K562 (cell line): ENCODE results near the gene GJC2. TPM values are rescaled to one million over a fixed set of nuclear protein-coding genes. Genes with fewer than 3 reads are reported as not detected.

Experiments
- CCNT2 ChIP-seq: IDR thresholded peaks from 2 replicates; pipeline ENCODE4 v1.6.1; 2011; ENCODE audit warnings: borderline replicate concordance, low read depth, mild to moderate bottlenecking, moderate library complexity, mixed read lengths, low read length; ENCODE audit not compliant: insufficient read length; ENCODE audit errors: extremely low read depth
- E2F3 ChIP-seq: fragments of 250-450 bp; sonication (Bioruptor Pico); IDR thresholded peaks from 2 replicates; pipeline ENCODE4 v1.4.0; 2020; ENCODE audit warnings: mild to moderate bottlenecking
- JUND ChIP-seq, 2 experiments: IDR thresholded peaks; 2 replicates in 1 of 2; 3 replicates in 1 of 2; pipeline ENCODE4 v1.6.1; 2011; ENCODE audit warnings: borderline replicate concordance in 2 of 2, low read depth in 2 of 2, low read length in 2 of 2, improper control_type of control experiment in 1 of 2, missing biosample characterization in 1 of 2, missing genetic modification characterization in 1 of 2, missing genetic modification reagents in 1 of 2
- RBBP5 ChIP-seq: fragments of 200-600 bp; sonication (generic); IDR thresholded peaks from 2 replicates; pipeline ENCODE4 v1.6.1; 2012; ENCODE audit warnings: borderline replicate concordance, mild to moderate bottlenecking, low read length, control low read depth, inconsistent platforms; ENCODE audit not compliant: insufficient read depth, poor library complexity, severe bottlenecking
- RBM14 ChIP-seq: fragments of 200-400 bp; formaldehyde crosslinking; IDR thresholded peaks from 2 replicates; pipeline ENCODE4 v1.6.1; 2018; ENCODE audit warnings: low read depth, mild to moderate bottlenecking, low read length, moderate library complexity, borderline replicate concordance; ENCODE audit not compliant: insufficient read depth
- RBM39 ChIP-seq: fragments of 200-400 bp; formaldehyde crosslinking; optimal IDR thresholded peaks from 2 replicates; pipeline ENCODE3; 2018; ENCODE audit warnings: low read depth, low read length
- TAF1 ChIP-seq: IDR thresholded peaks from 2 replicates; pipeline ENCODE4 v1.6.1; 2011; ENCODE audit warnings: mild to moderate bottlenecking, low read length, moderate library complexity; ENCODE audit not compliant: insufficient read depth, control insufficient read depth, severe bottlenecking; ENCODE audit errors: extremely low read depth
- ZNF133 ChIP-seq: fragments of 250-450 bp; sonication (Bioruptor Pico); IDR thresholded peaks from 2 replicates; pipeline ENCODE4 v1.4.0; 2020; ENCODE audit warnings: mild to moderate bottlenecking
- ZNF324 ChIP-seq: fragments of 250-450 bp; sonication (Bioruptor Pico); IDR thresholded peaks from 2 replicates; pipeline ENCODE4 v1.4.0; 2020; ENCODE audit warnings: mild to moderate bottlenecking
- ZNF431 ChIP-seq: sonication (generic); formaldehyde crosslinking; IDR thresholded peaks from 2 replicates; pipeline ENCODE4 v1.8.0; 2022; ENCODE audit warnings: mild to moderate bottlenecking, missing genetic modification reagents
- ZNF436 ChIP-seq: fragments of 250-450, 450-650 bp; sonication (Bioruptor Pico); formaldehyde crosslinking; IDR thresholded peaks from 2 replicates; pipeline ENCODE4 v1.7.0; 2020; ENCODE audit warnings: mild to moderate bottlenecking
- ZNF830 ChIP-seq: fragments of 250-450 bp; sonication (Bioruptor Pico); IDR thresholded peaks from 2 replicates; pipeline ENCODE4 v1.5.0; 2021; ENCODE audit warnings: mild to moderate bottlenecking
- polyA plus RNA-seq, 8 experiments: library from polyadenylated mRNA; depleted of rRNA in 4 of 8; stranded (reverse) in 5 of 8; unstranded in 3 of 8; fragments of >200 nt; fragmentation: Nextera tagmentation in 2 of 8; fragmentation: Illumina TruSeq in 1 of 8; extraction: Ambion mirVana in 2 of 8; extraction: Trizol in 1 of 8; gene quantifications; 2 replicates each; pipeline versions ENCODE4 v1.2.1 to v1.2.3, GENCODE V29; 2011 to 2014; ENCODE audit warnings: inconsistent platforms in 1 of 8, missing spikeins in 1 of 8
- total RNA-seq, 7 experiments: library from RNA; depleted of rRNA in 6 of 7; stranded (reverse); fragments of >200 nt in 6 of 7; fragmentation: Illumina TruSeq in 2 of 7; extraction: Trizol in 2 of 7; gene quantifications; 2 replicates each; pipeline versions ENCODE4 v1.2.1 to v1.2.3, GENCODE V29; 2011 to 2021; ENCODE audit warnings: low replicate concordance in 1 of 7
- TF ChIP-seq, protein P1 (sequence below): fragments of 250-450 bp; sonication (Bioruptor Pico); IDR thresholded peaks from 2 replicates; pipeline ENCODE4 v1.9.0; 2021; ENCODE audit warnings: mild to moderate bottlenecking, inconsistent platforms
- TF ChIP-seq, protein P2 (sequence below): sonication (generic); formaldehyde crosslinking; IDR thresholded peaks from 2 replicates; pipeline ENCODE4 v1.5.0; 2020; ENCODE audit warnings: missing genetic modification reagents
- TF ChIP-seq, protein P3 (sequence below): fragments of 150-350 bp; conservative IDR thresholded peaks from 2 replicates; pipeline ENCODE4 v1.6.1; 2014; ENCODE audit warnings: low read length
- TF ChIP-seq, protein P4 (sequence below): fragments of 450-650 bp; IDR thresholded peaks from 2 replicates; pipeline ENCODE4 v1.7.0; 2016; ENCODE audit warnings: borderline replicate concordance

Gene GJC2
- total and polyA plus RNA-seq, 9 of the 15 experiments (the other 6 are each of a cell fraction or from before 2014, with no cell fraction given): 0.03 to 0.62 (median 0.11) TPM; not detected in 2

DNA sequence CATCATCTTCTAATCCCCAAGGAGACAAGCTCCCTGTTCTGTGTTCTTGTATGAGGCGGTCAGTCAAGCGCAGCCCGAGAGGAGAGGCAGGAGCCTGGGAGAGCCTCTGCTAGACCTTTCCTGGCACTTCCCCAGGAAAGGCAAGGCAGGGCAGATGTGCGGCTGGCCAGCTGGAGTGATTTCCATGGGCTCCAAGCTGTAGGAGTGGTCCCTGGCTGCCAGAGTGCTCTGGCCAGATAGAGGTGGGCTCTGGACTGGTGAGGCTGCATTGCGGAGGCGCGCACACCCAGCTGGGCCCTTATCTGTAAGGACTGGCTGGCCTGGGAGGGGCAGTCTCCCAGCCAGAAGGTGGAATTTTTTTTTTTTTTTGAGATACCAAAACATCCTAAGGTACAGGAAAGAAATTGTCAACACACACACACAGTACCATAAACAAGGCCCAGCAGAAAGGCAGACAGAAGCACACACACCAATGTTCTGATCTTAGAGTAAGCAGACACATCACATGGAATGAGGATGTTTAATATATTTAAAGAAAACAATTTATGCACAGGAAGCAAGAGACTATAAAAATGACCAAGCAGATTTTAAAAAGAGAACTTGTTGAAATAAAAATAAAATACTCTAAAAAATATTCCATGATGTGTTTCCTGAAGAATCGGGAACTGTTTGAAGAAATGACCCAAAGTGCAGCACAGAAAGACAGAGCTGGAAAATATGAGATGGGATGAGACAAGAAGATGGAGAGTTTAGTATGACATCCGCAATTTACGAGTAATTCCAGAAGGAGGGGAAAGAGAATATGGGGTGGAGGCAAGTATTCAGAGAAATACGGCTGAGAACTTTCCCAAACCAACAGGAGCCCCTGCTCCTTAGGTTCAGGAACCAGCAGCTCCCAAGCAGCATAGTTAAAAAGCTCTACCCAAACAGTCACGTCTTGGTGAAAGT lies 29.3 kb downstream of the GJC2 start (continued):
- no peak for TF ChIP-seq RBM14
- no peak for TF ChIP-seq ZNF436 (CRISPR knock-in tag)
- TF ChIP-seq RBBP5: no peak
- peak; percentile 40; the same call in 1 of the 2 replicates for TF ChIP-seq JUND (IDR thresholded peaks at IDR 0.05; ENCODE audit: borderline replicate concordance, low read depth, low read length)
- TF ChIP-seq JUND (tag; IDR thresholded peaks at IDR 0.05; ENCODE audit: borderline replicate concordance, low read depth, low read length): peak; percentile 24; the same call in 1 of the 3 replicates
- no peak for TF ChIP-seq ZNF324
- TF ChIP-seq ZNF133 (CRISPR knock-in tag): no peak
- peak; percentile 39 for TF ChIP-seq TAF1
- TF ChIP-seq ZNF830 (CRISPR knock-in tag): no peak
- no peak for TF ChIP-seq ZNF431 (CRISPR knock-in tag)
- TF ChIP-seq E2F3: no peak
- TF ChIP-seq CCNT2: no peak
- TF ChIP-seq, protein P1, sequence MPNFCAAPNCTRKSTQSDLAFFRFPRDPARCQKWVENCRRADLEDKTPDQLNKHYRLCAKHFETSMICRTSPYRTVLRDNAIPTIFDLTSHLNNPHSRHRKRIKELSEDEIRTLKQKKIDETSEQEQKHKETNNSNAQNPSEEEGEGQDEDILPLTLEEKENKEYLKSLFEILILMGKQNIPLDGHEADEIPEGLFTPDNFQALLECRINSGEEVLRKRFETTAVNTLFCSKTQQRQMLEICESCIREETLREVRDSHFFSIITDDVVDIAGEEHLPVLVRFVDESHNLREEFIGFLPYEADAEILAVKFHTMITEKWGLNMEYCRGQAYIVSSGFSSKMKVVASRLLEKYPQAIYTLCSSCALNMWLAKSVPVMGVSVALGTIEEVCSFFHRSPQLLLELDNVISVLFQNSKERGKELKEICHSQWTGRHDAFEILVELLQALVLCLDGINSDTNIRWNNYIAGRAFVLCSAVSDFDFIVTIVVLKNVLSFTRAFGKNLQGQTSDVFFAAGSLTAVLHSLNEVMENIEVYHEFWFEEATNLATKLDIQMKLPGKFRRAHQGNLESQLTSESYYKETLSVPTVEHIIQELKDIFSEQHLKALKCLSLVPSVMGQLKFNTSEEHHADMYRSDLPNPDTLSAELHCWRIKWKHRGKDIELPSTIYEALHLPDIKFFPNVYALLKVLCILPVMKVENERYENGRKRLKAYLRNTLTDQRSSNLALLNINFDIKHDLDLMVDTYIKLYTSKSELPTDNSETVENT: no peak
- TF ChIP-seq, protein P2, sequence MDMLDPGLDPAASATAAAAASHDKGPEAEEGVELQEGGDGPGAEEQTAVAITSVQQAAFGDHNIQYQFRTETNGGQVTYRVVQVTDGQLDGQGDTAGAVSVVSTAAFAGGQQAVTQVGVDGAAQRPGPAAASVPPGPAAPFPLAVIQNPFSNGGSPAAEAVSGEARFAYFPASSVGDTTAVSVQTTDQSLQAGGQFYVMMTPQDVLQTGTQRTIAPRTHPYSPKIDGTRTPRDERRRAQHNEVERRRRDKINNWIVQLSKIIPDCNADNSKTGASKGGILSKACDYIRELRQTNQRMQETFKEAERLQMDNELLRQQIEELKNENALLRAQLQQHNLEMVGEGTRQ (CRISPR knock-in tag): no peak
- TF ChIP-seq, protein P3, sequence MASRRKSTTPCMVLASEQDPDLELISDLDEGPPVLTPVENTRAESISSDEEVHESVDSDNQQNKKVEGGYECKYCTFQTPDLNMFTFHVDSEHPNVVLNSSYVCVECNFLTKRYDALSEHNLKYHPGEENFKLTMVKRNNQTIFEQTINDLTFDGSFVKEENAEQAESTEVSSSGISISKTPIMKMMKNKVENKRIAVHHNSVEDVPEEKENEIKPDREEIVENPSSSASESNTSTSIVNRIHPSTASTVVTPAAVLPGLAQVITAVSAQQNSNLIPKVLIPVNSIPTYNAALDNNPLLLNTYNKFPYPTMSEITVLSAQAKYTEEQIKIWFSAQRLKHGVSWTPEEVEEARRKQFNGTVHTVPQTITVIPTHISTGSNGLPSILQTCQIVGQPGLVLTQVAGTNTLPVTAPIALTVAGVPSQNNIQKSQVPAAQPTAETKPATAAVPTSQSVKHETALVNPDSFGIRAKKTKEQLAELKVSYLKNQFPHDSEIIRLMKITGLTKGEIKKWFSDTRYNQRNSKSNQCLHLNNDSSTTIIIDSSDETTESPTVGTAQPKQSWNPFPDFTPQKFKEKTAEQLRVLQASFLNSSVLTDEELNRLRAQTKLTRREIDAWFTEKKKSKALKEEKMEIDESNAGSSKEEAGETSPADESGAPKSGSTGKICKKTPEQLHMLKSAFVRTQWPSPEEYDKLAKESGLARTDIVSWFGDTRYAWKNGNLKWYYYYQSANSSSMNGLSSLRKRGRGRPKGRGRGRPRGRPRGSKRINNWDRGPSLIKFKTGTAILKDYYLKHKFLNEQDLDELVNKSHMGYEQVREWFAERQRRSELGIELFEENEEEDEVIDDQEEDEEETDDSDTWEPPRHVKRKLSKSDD: no peak
- no peak for TF ChIP-seq RBM39
- TF ChIP-seq, protein P4, sequence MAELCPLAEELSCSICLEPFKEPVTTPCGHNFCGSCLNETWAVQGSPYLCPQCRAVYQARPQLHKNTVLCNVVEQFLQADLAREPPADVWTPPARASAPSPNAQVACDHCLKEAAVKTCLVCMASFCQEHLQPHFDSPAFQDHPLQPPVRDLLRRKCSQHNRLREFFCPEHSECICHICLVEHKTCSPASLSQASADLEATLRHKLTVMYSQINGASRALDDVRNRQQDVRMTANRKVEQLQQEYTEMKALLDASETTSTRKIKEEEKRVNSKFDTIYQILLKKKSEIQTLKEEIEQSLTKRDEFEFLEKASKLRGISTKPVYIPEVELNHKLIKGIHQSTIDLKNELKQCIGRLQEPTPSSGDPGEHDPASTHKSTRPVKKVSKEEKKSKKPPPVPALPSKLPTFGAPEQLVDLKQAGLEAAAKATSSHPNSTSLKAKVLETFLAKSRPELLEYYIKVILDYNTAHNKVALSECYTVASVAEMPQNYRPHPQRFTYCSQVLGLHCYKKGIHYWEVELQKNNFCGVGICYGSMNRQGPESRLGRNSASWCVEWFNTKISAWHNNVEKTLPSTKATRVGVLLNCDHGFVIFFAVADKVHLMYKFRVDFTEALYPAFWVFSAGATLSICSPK: no peak
